GM18526 (cell line): ENCODE measurements around the gene NMT2.

Source experiments
- POLR2A ChIP-seq: IDR thresholded peaks from 3 replicates; pipeline ENCODE4 v1.6.1; 2011; ENCODE audit not compliant: insufficient read length; ENCODE audit errors: extremely low read depth

NMT2 gene

DNA sequence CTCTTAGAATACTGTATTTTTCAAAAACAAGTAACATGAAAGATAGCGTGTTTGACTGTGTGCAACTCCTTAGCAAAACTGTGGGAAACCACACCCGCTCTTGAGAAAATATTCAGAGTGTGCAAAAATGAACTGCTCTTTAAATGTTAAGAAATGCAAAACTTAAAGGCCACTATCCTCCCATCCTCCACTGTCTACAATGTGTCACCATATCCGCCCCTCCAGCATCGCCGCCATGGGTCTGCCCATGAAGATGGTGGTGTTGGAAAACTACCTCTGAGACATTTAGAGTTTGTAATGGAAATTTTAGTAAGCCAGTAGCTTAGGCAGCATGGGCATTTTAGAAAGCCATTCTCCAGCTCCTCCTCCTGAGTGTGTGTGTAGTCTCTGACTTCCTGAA, 20.1 kb upstream of the NMT2 start:
- no peak for TF ChIP-seq POLR2A

DNA sequence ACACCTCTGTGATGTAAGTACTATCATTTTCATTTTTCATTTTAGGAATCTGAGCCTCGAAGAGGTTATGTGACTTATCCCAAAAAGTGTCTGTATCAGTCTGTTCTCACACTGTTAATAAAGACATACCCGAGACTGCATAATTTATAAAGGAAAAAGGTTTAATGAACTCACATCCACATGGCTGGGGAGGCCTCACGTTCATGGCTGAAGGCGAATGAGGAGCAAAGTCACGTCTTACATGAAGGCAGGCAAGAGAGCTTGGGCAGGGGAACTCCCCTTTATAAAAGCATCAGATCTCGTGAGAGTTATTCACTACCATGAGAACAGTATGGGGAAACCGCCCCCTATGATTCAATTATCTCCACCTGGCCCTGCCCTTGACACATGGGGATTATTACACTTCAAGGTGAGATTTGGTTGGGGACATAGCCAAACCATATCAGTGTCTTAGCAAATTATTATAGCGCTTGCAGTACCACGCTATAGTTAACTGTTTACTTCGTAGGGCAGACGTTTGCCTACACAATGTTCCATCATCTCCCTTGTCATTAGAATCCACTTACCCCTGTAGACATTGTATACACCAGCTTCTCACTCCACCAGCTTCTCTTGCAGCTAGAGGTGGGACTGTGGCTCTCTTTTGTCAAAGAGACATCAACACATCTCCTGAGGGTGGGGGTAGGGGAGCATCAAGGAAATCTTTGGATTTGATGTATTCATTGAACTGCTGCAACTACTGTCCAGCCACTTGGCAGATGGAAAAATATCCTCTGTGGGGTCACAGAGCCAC, 15.4 kb upstream of the NMT2 start:
- TF ChIP-seq POLR2A: no peak

DNA sequence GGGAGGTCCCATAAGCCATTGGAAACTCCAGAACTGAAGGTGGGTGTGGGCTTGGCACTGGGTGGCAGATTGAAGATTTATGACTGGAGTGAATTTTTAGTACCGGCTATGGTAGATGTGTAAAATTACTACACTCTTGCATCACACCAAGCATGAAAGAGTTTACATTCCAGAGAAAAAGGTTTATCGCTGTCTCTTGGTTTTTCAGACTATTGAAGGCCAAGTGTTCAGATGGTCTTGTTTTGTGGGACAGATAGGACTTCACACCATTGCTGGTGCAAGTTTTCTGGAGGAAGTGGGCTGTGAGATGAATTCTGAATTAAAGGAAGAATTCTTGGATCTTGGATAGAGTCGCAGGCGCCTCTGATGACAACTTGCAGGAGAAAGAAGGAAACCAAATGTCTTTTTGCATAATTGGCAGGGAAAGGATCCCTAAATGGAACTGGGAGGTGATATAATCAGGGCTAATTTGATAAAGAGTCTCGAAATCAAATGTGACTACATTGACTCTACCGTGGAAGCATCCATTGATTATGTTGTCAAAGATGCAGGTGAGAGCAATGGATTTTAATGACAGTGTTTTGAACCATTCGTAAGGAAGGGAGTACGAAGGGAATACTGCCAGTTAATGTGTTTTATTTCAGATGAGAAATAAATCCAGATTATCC, 14.2 kb upstream of the NMT2 start:
- TF ChIP-seq POLR2A: no peak

DNA sequence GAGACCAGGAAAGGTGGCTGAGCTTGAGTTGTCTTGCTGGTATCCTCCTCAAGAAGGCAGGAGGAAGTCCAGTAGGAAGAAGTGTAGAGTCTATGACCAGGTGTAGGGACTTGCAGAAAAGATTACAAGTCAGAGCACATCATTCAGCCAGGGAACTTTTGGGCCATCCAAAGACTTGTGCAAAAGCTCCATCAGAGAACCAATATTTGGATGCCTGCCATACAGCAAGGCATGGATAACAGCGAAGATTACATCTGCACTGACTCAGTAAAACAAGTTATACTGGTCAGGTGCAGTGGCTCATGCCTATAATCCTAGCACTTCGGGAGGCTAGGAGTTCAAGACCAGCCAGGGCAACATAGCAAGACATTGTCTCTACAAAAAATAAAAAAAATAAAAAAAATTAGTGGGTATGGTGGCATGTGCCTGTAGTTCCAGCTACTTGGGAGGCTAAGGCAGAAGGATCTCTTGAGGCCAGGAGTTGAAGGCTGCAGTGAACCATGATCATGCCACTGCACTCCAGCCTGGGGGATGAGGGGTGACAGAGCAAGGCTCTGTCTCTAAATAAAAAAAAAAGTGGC, 13.2 kb upstream of the NMT2 start:
- TF ChIP-seq POLR2A: no peak

DNA sequence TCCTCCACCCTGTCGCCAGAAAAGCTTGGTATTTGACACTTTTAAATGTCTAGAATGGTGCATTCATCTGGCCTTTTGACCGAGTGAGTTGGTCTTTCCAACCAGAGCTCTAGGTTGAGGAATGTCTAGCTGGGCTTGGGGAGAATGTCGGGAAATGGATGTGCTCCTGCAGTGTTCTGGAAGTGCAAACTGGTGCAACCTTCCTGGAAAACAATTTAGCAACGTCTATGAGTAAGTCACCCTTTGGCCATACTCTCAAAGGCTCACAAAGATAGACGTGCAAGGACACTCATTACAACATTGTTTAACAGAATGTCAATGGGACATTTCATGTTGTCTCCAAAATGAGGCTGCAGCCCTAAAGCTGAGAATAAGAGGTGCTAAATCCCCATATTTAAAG, 12.2 kb upstream of the NMT2 start:
- no peak for TF ChIP-seq POLR2A

DNA sequence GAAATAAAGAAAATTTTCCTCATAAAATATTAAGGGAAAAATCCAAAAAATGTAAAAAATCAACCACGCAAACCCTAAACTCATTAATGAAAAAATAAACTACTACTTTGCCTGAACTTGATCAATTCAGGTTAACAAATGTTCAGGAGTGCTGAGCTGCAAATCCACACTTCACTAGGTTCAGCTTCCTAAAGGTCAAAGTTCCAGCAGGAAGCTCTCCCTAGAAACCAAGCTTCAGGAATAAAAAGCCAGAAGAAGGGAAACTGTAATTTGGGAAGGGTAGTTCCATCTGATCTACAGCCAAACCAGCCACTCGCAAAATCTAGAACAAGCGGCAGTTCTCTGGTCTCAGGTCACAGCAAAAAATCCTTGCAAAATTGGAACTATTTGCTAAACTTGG, 7.8 kb upstream of the NMT2 start:
- no peak for TF ChIP-seq POLR2A

DNA sequence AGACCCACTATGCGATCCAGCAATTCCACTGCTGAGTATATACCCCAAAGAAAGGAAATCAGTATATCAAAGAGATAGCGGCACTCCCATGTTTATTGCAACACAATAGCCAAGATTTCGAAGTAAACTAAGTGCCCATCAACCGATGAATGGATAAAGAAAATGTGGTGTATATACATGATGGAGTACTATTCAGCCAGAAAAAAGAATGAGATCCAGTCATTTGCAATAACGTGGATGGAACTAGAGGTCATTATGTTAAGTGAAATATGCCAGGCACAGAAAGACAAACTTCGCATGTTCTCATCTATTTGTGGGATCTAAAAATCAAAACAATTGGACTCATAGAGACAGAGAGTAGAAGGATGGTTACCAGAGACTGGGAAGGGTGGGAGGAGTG, 7.1 kb upstream of the NMT2 start:
- no peak for TF ChIP-seq POLR2A

DNA sequence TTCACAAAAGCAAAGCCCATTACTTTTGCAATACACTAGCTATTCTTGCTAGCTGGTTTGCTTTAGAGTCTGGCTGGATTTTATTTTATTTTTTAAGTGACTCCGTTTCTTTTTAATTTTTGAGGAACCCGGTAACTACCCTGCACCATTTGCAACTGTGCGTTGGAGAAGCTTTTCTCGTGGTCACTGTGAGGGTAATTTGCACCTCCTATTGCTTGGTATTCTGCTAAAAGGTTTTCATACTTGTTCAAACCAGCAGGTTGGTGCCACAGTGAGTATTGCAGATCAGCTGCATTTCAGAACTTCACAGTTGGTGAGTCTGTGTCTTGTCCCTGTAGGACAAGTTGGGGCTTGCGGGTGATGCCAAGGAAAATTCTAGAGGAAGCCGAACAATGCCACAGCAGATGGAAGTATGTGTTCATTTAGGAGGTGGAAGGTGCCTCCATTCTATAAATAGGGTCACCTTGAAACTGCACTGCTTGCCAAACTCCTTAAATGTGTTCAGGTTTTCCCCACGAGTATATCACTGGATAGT, 3.9 kb upstream of the NMT2 start:
- no peak for TF ChIP-seq POLR2A

DNA sequence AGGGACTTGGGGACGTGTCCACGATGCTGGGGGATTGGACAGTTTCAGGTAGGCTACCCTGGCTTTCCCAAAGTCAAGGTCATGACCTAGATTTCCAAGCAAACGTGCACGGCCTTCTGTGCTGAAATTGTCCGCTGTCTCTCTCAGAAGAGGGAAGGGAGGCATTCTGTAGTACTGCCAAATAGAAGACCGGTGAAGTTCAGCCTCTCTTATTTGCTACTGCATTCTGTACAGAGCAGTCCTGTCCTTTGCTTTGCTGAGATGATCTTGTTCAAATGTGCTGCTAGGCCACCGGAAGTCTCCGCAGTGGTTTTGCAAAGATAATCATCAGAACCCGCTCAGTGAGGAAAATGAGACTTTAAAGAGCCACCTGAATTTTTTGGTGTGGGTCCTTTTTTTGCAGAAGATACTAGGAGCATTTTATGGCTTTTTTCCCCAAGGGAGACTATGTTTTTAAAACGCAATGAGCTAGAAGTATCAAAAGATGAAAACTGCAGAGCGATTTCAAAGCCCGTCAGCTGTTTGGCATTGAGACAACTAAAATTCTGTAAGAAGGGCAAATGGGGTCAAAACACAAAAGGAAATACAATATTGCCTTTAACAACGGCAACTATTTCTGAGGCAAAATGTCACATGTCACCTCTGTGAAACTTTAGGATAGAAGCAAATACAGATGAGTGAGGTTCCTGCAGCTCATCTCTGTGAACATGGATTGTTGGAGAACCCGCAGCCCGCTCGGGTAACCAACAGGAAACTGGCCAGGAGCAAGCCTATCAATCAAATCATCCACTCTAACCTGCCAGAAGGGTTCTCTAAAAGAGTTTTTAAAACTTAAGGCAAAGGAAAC, 1.3 kb upstream of the NMT2 start:
- no peak for TF ChIP-seq POLR2A

DNA sequence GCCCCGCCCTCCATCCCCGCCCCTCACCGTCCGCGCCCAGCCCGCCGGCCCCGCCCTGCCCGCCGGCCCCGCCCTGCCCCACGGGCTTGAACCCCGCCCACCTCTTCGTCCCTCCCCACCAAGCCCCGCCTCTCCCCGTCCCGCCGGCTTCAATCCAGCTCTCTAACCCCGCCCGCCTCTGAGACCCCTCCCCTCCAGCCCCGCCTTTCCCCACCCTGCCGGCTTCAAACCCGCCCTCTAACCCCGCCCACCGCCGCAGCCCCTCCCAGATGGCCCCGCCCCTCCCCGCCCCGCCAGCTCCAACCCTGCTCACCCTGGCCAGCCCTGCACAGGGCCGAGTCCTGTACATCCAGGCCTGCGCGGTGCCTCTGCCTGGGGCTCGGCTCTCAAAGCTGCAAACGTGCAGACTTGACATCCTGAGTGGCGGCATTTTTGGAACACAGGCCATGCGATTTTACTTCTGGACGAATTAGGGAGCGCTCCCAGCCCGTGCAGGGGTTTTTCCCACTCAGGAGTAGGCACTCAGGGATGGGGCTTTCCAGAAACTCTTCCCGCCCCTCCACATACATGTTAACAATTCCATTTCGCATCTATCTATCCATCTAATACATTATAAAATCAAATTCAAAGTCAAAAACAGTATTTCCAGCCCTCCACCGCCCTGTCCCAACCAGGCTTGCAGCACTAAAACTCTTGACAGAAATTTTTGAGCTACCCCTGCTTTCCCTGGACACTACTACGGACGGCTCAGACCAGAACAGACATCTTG, 477 bp upstream of the NMT2 start:
- peak; percentile 61 for TF ChIP-seq POLR2A

DNA sequence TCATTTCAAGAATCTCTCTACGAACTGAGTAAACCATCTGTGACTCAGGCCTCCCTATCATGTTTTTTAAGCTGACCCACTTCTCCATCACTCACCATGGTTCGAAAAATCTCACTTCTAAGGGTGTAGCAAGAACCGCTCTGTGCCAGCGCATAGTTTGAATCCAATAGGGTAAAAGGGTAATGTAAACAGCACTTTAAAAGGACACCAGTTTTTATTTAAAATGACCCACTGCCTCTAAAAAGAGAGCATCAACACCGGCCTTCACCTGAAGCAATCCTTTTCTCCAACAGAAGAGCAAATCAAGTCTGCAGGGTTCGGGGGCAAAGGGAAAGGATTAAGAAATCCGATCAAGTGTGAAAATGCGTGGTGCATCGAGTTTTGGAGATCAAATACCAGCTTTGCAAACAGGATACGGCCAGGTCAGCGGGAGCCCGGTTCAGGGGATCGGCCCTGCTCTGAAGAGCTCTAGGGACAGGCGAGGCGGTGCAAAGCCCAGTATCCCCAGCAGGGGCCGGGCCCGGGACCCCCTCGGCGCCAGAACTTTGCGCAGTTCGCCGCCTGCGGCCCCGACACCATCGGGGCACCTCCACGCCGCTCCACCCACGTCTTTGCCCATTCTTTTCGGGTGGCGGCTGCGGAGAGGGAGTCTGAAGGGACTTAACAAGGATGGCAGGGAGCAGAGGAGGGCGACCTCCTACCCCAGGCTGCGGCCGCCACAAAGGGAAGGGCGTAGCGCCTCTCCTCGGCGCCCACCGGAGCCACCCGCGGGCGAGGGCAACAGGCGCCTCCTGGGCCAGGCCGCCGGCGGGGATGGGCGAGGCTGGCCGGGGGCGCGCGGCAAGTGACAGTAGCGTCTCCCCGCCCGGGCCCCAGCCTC, 842 bp downstream of the NMT2 start:
- no peak for TF ChIP-seq POLR2A

DNA sequence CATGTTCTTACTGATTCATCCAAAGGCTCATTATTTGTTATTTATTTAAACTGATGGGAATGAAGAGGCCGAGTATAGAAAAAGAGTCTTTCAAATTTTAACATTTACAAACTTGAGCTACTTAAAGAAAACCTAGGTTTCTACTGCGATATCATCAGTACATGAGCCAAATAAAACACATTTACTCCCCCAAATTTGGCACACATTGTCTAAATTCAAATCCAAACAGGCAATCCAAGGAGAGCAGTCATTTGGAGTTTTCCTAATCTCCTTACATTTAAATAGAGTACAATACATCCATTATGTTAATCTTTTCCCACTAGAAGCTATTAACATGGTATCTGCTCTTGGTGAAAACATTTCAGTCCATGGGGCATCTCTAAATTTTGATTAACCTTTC, 2.2 kb downstream of the NMT2 start:
- no peak for TF ChIP-seq POLR2A

DNA sequence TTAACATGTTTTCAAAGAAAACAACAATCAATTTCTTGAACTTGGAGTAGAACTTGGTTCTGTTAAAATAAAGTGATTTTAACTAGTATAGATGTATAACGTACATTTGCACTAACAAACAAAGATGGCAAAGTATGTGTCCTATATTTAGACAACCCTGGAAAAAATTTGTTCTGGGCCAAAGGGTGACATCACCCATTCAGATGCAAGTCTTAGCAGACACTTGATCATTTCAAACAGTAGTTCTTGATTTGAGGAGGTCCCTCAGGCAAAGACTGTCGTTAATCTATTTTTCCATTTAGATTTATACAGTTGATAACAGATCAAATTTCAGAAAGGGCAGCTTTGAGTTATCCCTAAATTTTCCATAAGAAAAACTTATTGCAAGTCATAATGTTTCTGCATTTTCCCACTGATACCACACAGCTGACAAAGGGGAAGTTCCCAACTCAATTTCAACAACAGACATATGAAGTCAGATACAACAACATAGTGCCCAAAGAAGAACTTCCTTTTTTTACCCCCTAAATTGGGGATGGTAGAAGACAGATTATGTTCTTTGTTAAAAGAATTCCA, 5.2 kb downstream of the NMT2 start:
- no peak for TF ChIP-seq POLR2A

DNA sequence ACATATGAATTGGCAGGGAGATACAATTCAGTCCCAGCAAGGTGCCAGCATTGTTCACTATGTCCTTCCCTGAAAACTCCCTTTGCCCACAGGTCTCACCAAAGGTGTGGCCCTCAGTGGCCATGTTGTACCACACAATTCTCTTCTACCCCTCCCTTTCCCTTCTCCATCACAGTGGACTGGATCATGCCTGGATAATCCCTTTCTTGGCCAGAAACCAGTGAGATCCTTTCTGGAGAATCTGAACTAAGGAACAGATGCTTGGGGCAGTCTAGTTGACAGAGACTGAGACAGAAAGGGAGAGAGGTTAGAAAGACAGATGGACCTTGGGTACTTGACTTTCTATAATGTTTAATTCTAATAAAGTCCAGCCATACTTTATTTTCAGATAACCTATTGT, 9.5 kb downstream of the NMT2 start:
- no peak for TF ChIP-seq POLR2A

DNA sequence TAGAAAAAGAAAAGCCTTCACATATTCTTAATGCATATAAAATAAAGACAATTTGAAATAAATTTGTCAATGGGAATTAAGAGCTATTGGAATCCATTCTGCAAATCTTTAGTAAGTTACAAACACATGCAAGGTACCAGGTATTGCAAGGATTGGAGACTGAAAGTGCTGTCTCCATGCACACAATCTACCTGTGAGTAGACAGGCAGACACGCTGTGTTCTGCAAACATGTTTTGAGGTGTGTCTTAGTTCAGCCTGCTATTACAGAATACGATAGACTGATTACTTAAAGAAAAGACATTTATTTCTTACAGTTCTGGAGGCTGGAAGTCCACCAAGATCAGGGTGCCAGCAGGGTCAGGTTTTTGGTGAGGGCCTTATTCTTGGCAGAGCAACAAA, 10.0 kb downstream of the NMT2 start:
- no peak for TF ChIP-seq POLR2A
